HUES64 (cell line): ENCODE measurements around the gene EDN2. TPM values are rescaled to one million over a fixed set of nuclear protein-coding genes. Genes with fewer than 3 reads are reported as not detected.

ENCODE experiments used
- H3K27ac ChIP-seq: 2 replicates; pipeline ENCODE4 v1.7.0; 2013; ENCODE audit warnings: low read depth, low read length, inconsistent platforms
- H3K27me3 ChIP-seq: 2 replicates; pipeline ENCODE4 v1.6.1; 2013; ENCODE audit warnings: mild to moderate bottlenecking, low read length; ENCODE audit not compliant: insufficient read depth
- H3K36me3 ChIP-seq: 2 replicates; pipeline ENCODE4 v1.6.1; 2013; ENCODE audit warnings: mild to moderate bottlenecking, low read length; ENCODE audit not compliant: insufficient read depth
- H3K4me1 ChIP-seq: 2 replicates; pipeline ENCODE4 v1.6.1; 2013; ENCODE audit warnings: mild to moderate bottlenecking, low read length, moderate library complexity; ENCODE audit not compliant: insufficient read depth
- H3K4me3 ChIP-seq: 2 replicates; pipeline ENCODE4 v1.5.1; 2013; ENCODE audit warnings: mild to moderate bottlenecking, low read length, moderate library complexity
- H3K9ac ChIP-seq: 2 replicates; pipeline ENCODE4 v1.6.1; 2013; ENCODE audit warnings: mild to moderate bottlenecking, low read depth, low read length
- H3K9me3 ChIP-seq: 2 replicates; pipeline ENCODE4 v1.6.1; 2013; ENCODE audit warnings: low read depth, low read length; ENCODE audit not compliant: insufficient read depth
- WGBS: fragments of 150-250, 120-280 bp; methylation state at CpG from one replicate; pipeline ENCODE4 v1.1.7; 2013; ENCODE audit warnings: missing lambda C conversion rate; 5-methylcytosine and 5-hydroxymethylcytosine counted together
- polyA plus RNA-seq, 2 experiments: library from polyadenylated mRNA; stranded (reverse); fragments of 50-300 nt; gene quantifications; one replicate each; pipeline ENCODE4 v1.2.3, GENCODE V29; 2013

EDN2 gene
- not detected for polyA plus RNA-seq (2013, experiment 1 of 2)
- polyA plus RNA-seq (2013, experiment 2 of 2): not detected

GRCh38 chr1:41484402-41485241 is at the start of gene EDN2:
EDN2 (minus strand) TSS chr1:41484683; CDS start chr1:41484601, 82 bp downstream.
- no peaks in the 10 kb centered on the region for H3K9me3 ChIP-seq
- peak within 1 kb of the TSS; percentile 87; the same call in 1 of the 2 replicates for H3K27ac ChIP-seq
- H3K9ac ChIP-seq: no peak within 1 kb of the TSS; the same call in 1 of the 2 replicates
- no peak within 1 kb of the TSS for H3K4me3 ChIP-seq
- H3K27me3 ChIP-seq: no peaks in the 10 kb centered on the region; the same call in 1 of the 2 replicates
- WGBS: 87% methylated on average over 27 of the region's 27 CpGs
- H3K36me3 ChIP-seq: no peaks in the 10 kb centered on the region
- H3K4me1 ChIP-seq: peaks cover 31% of the 10 kb centered on the region

- Histone ChIP-seq H3K9me3 (no peaks in the 10 kb centered on the region), H3K27ac (no peak overlapping the region), H3K36me3 (no peaks in the 10 kb centered on the region), H3K4me1 (no peaks in the 10 kb centered on the region), H3K4me3 (no peak overlapping the region), H3K27me3 (no peaks in the 10 kb centered on the region), H3K9ac (no peak overlapping the region)
- 92% methylated on average over 5 of the region's 5 CpGs for WGBS
Measured at GRCh38 chr1:41533731-41534080, 49.2 kb upstream of the EDN2 start.

- H3K9ac ChIP-seq: no peak overlapping the region
- 89% methylated on average over 12 of the region's 12 CpGs for WGBS
Measured at GRCh38 chr1:41533016-41533730, 48.7 kb upstream of the EDN2 start.

GRCh38 chr1:41532206-41532975 is 47.9 kb upstream of the EDN2 start:
- H3K9me3 ChIP-seq: no peaks in the 10 kb centered on the region
- no peaks in the 10 kb centered on the region for H3K36me3 ChIP-seq
- no peak overlapping the region for H3K4me3 ChIP-seq
- no peak overlapping the region for H3K9ac ChIP-seq
- 90% methylated on average over 8 of the region's 8 CpGs for WGBS
- no peak overlapping the region for H3K27ac ChIP-seq
- no peaks in the 10 kb centered on the region for H3K27me3 ChIP-seq
- no peaks in the 10 kb centered on the region for H3K4me1 ChIP-seq

More at GRCh38 chr1:41533016-41533730, 48.7 kb upstream of the EDN2 start:
- Histone ChIP-seq H3K4me3 (no peak overlapping the region), H3K4me1 (no peaks in the 10 kb centered on the region), H3K27ac (no peak overlapping the region), H3K36me3 (no peaks in the 10 kb centered on the region), H3K27me3 (no peaks in the 10 kb centered on the region), H3K9me3 (no peaks in the 10 kb centered on the region)

- Histone ChIP-seq H3K27me3 (no peaks in the 10 kb centered on the region), H3K9ac (no peak overlapping the region), H3K4me3 (no peak overlapping the region), H3K4me1 (no peaks in the 10 kb centered on the region), H3K36me3 (no peaks in the 10 kb centered on the region), H3K27ac (no peak overlapping the region), H3K9me3 (no peaks in the 10 kb centered on the region)
- 94% methylated on average over 5 of the region's 5 CpGs for WGBS
Measured at GRCh38 chr1:41530411-41530810, 45.9 kb upstream of the EDN2 start.

- Histone ChIP-seq H3K9me3 (no peaks in the 10 kb centered on the region), H3K27me3 (no peaks in the 10 kb centered on the region), H3K9ac (no peak overlapping the region), H3K4me1 (no peaks in the 10 kb centered on the region), H3K27ac (no peak overlapping the region), H3K4me3 (no peak overlapping the region), H3K36me3 (no peaks in the 10 kb centered on the region)
- WGBS: 92% methylated on average over 23 of the region's 23 CpGs
Measured at GRCh38 chr1:41529621-41530395, 45.3 kb upstream of the EDN2 start.

- WGBS: 77% methylated on average over 7 of the region's 7 CpGs
- Histone ChIP-seq H3K9ac (no peak overlapping the region), H3K27me3 (no peaks in the 10 kb centered on the region), H3K27ac (no peak overlapping the region), H3K4me1 (no peaks in the 10 kb centered on the region), H3K9me3 (no peaks in the 10 kb centered on the region), H3K36me3 (no peaks in the 10 kb centered on the region), H3K4me3 (no peak overlapping the region)
Measured at GRCh38 chr1:41528726-41529605, 44.5 kb upstream of the EDN2 start.

GRCh38 chr1:41528106-41528505 is 43.6 kb upstream of the EDN2 start:
- H3K4me1 ChIP-seq: no peaks in the 10 kb centered on the region
- H3K36me3 ChIP-seq: no peaks in the 10 kb centered on the region
- no peak overlapping the region for H3K27ac ChIP-seq
- WGBS: 94% methylated on average over 3 of the region's 3 CpGs
- no peaks in the 10 kb centered on the region for H3K9me3 ChIP-seq
- H3K9ac ChIP-seq: no peak overlapping the region
- H3K27me3 ChIP-seq: no peaks in the 10 kb centered on the region
- no peak overlapping the region for H3K4me3 ChIP-seq

GRCh38 chr1:41526956-41527561 is 42.6 kb upstream of the EDN2 start:
- Histone ChIP-seq H3K36me3 (no peaks in the 10 kb centered on the region), H3K4me3 (no peak overlapping the region), H3K9me3 (no peaks in the 10 kb centered on the region), H3K27ac (no peak overlapping the region), H3K27me3 (no peaks in the 10 kb centered on the region), H3K9ac (no peak overlapping the region), H3K4me1 (no peaks in the 10 kb centered on the region)
- 91% methylated on average over 4 of the region's 4 CpGs for WGBS
